GM21526 (cell line): ENCODE measurements around the gene RAB44.

Experiments
- ATAC-seq: cut with Tn5 transposase; IDR thresholded peaks from one replicate; pipeline ENCODE4 v1.9.1; 2021; ENCODE audit warnings: moderate library complexity; ENCODE audit not compliant: unreplicated experiment, low FRiP score

RAB44 gene

GRCh38 chr6:36746251-36746650 lies 48.6 kb downstream of the RAB44 start:
- ATAC-seq, result no peak

- ATAC-seq, result no peak
Measured at GRCh38 chr6:36749829-36750489, 52.3 kb downstream of the RAB44 start.

GRCh38 chr6:36751091-36751490 lies 53.5 kb downstream of the RAB44 start:
- ATAC-seq, result no peak

GRCh38 chr6:36751833-36752186 lies 54.2 kb downstream of the RAB44 start:
- ATAC-seq, result no peak

- ATAC-seq, result no peak
Measured at GRCh38 chr6:36752187-36752885, 54.7 kb downstream of the RAB44 start.

GRCh38 chr6:36752886-36753506 lies 55.4 kb downstream of the RAB44 start:
- no peak for ATAC-seq

GRCh38 chr6:36753671-36754405 lies 56.2 kb downstream of the RAB44 start:
- ATAC-seq, result no peak

GRCh38 chr6:36754582-36755434 lies 57.2 kb downstream of the RAB44 start:
- no peak for ATAC-seq

- ATAC-seq, result peak; percentile 34
Measured at GRCh38 chr6:36755435-36756348, 58.1 kb downstream of the RAB44 start.

- no peak for ATAC-seq
Measured at GRCh38 chr6:36756786-36757185, 59.2 kb downstream of the RAB44 start.

GRCh38 chr6:36757206-36757605 lies 59.6 kb downstream of the RAB44 start:
- ATAC-seq, result no peak

- ATAC-seq, result no peak
Measured at GRCh38 chr6:36757943-36758508, 60.4 kb downstream of the RAB44 start.

- ATAC-seq, result no peak
Measured at GRCh38 chr6:36758516-36759147, 61.0 kb downstream of the RAB44 start.

- ATAC-seq, result no peak
Measured at GRCh38 chr6:36759148-36759759, 61.6 kb downstream of the RAB44 start.

- ATAC-seq, result no peak
Measured at GRCh38 chr6:36760685-36761435, 63.2 kb downstream of the RAB44 start.

GRCh38 chr6:36762123-36762522 lies 64.5 kb downstream of the RAB44 start:
- no peak for ATAC-seq

GRCh38 chr6:36765190-36765589 lies 67.6 kb downstream of the RAB44 start:
- ATAC-seq, result no peak
